GM18508 (cell line): ENCODE results near the gene TIMP2.
A peak's percentile ranks its signal among the peaks of the same experiment; 100 is the strongest.
"Not testable (repeated sequence)": the region's sequence is repeated elsewhere in the genome, so short reads cannot be mapped to it uniquely, and the experiment has no call there.

Experiments
- ATAC-seq: cut with Tn5 transposase; IDR thresholded peaks from one replicate; pipeline ENCODE4 v1.9.1; 2021; ENCODE audit warnings: moderate number of reproducible peaks; ENCODE audit not compliant: insufficient read depth, unreplicated experiment

The TIMP2 gene

GRCh38 chr17:78933959-78934568 lies 8.9 kb upstream of the TIMP2 start:
- no peak for ATAC-seq

GRCh38 chr17:78933025-78933958 lies 8.1 kb upstream of the TIMP2 start:
- peak; percentile 55 for ATAC-seq

GRCh38 chr17:78929908-78930775 lies 5.0 kb upstream of the TIMP2 start:
- no peak for ATAC-seq

GRCh38 chr17:78925662-78926555 lies 722 bp upstream of the TIMP2 start:
- no peak for ATAC-seq

- no peak for ATAC-seq
Observed at GRCh38 chr17:78924481-78925151, 571 bp downstream of the TIMP2 start.

- no peak for ATAC-seq
Observed at GRCh38 chr17:78923660-78924453, 1.3 kb downstream of the TIMP2 start.

GRCh38 chr17:78922816-78923498 lies 2.2 kb downstream of the TIMP2 start:
- no peak for ATAC-seq

- no peak for ATAC-seq
Observed at GRCh38 chr17:78921437-78921971, 3.7 kb downstream of the TIMP2 start.

- ATAC-seq: no peak
Observed at GRCh38 chr17:78920528-78920927, 4.7 kb downstream of the TIMP2 start.

- no peak for ATAC-seq
Observed at GRCh38 chr17:78919861-78920450, 5.2 kb downstream of the TIMP2 start.

- no peak for ATAC-seq
Observed at GRCh38 chr17:78918979-78919378, 6.2 kb downstream of the TIMP2 start.

GRCh38 chr17:78917451-78918275 lies 7.5 kb downstream of the TIMP2 start:
- ATAC-seq: no peak

- ATAC-seq: no peak
Observed at GRCh38 chr17:78915872-78916632, 9.1 kb downstream of the TIMP2 start.

- ATAC-seq: no peak
Observed at GRCh38 chr17:78913115-78913514, 12.1 kb downstream of the TIMP2 start.

- ATAC-seq: no peak
Observed at GRCh38 chr17:78912082-78912481, 13.1 kb downstream of the TIMP2 start.

GRCh38 chr17:78911543-78911942 lies 13.6 kb downstream of the TIMP2 start:
- ATAC-seq: not testable (repeated sequence)
